HG03575 (cell line): ENCODE measurements around the gene TSPEAR.
"Not testable (repeated sequence)": the region's sequence is repeated elsewhere in the genome, so short reads cannot be mapped to it uniquely, and the experiment has no call there.

ENCODE experiments used
- ATAC-seq: cut with Tn5 transposase; IDR thresholded peaks from one replicate; pipeline ENCODE4 v1.9.1; 2021; ENCODE audit not compliant: unreplicated experiment, insufficient number of reproducible peaks, low FRiP score; ENCODE audit errors: extremely low read depth

The TSPEAR gene

DNA sequence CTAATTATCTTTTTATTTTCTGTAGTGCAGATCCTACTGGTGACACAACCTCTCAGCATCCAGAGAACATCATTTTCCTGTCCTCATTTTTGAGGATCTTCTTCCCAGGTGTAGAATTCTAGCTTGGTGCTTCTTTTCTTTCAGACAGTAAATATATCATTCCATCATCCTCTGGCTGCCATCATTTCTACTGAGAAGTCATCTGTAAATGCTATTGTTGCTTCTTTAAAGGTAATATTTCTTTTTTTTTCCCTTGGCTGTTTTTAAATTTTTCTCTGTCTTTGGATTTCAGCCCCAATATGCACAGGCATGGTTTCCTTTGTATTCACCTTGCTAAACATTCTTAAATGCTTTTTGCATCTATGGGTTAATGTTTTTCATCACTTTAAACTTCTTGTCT lies 87.8 kb downstream of the TSPEAR start:
- no peak for ATAC-seq

DNA sequence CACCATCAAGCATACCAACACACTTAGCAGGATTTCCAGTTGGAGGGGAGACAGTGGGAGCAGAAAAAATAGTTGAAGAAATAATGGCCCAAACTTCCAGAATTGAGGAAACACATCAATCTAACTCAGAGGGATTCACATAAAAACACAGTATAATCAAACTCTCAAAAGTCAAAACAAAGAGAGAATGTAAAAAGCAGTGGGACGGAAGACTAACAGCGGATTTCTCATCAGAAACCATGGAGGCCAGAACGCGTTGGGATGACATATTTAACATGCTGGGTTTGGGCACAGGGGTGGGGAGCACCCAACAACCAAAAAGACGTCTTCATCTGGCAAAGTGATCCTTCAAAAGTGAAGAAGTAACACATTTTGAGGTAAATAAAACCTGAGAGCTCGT lies 91.5 kb downstream of the TSPEAR start:
- ATAC-seq, result no peak

DNA sequence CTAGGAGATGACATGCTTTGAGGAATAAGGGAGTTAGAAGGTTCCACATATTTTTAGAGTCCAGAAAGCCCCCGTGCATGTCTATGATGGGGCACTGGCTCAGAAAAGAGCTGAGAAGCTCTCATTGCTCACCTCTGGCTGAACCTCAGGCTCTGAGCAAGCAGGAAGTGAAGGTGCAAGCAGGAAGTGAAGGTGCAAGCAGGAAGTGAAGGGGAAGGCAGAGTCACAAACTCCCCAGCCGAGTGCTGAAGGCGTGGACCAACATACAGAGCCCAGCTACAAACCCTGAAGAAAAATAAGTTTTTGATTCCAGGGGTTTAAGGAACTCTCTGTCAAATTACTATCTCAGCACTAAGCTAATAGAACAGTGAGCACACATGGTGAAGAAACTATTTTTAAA lies 92.5 kb downstream of the TSPEAR start:
- ATAC-seq, result no peak

DNA sequence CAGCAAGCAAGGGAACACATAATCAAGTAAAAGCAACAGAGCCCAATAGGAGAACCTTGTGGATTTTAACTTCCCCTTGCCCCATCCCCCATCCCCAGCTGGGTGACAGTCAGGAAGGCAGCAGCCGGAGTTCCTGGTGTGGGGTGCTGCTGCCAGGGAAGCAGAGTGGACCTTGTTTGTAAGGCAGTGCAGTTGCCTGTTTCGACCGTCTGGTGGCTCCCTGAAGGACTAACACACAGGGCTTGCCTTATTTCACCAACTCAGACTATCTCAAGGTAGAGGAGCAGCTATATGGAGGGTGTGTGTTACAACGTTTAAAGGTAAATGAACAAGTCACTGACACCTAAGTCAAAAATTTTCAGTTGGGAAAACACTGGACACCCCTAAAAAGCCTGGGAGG lies 92.9 kb downstream of the TSPEAR start:
- no peak for ATAC-seq

DNA sequence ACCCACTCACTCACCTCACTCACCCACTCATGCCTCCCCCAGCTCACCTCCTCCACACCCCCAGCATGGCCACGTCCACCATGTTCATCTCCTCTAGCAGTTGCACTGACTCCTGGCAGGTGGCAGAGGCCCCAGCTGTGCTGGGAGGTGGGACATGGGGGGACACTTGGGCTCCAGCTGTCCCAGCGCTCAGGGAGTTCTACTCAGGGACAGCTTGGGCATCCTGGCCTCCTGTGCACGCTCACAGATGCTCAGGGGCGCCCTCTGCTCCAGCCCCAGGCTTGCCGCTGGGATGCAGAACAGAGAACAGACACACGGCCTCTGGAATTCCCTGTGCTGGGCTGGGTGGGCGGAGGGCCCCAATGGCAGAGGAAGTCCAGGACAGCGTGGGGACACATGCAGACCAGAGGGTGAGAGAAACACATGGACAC lies 94.3 kb downstream of the TSPEAR start:
- ATAC-seq, result no peak

DNA sequence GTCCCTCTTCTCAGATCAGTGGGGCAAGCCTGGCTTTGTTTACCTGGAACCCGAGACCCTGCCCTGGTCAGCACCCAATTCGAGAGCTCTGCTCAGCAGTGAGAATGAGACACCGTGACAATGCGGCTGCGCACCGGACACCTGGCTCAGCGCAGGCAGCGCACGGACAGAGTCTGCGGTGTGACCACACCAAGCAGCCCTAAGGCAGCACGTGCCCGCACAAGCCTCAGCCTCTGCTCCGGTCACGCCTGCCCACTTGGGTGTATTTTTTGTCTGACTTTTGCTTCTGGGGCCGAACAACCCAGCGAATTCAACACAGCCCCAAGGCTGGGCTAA lies 94.8 kb downstream of the TSPEAR start:
- no peak for ATAC-seq

DNA sequence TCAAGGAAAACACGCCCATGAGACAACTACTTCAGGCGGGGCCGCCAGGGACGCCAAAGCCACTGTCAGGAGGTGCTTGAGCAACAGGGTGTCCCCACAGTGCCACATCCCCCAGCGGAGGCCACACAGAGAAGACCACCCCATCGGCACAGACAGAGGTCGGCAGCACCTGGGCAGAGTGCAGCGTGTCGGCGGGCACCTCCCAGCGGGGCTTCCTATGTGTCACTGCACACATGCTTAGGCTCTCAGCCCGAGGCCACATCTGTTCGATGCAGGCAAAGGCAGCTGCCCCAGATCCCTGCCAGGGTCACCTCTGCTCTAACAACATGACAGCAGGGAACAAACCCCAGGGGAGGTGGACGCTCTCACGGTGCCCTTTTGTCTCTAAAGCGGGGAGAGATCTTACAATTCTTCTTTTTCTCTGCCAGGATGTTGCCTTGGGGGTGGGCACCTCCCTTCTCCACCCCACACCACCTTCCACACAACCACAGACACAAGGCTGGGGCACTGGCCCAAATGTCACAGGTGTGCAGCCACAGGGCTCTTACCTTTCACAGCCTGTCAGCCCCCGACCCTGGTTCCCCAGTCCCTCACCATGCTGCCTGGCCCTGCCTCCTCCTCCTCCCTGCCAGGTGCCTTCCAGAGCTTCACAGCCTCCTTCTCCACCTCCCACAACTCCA lies 95.3 kb downstream of the TSPEAR start:
- no peak for ATAC-seq

DNA sequence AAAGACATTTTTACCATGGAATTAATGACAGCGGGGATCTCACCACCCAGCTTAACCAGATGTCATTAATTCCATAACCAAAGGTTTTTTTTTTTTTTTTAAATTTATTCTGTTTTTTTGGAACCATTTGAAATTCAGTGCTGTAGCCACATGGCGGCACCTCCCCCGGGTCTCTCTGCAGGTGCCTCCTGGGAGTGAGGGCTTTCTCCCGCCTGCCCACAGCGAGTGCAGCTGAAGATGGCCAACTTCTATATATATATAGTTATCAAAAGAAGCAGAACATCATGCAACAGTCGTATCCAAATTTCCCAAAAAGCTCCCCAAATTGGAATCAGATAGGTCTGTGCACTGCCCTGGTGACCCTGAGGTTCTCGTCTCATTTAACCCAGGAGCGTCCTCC lies 95.9 kb downstream of the TSPEAR start:
- no peak for ATAC-seq

DNA sequence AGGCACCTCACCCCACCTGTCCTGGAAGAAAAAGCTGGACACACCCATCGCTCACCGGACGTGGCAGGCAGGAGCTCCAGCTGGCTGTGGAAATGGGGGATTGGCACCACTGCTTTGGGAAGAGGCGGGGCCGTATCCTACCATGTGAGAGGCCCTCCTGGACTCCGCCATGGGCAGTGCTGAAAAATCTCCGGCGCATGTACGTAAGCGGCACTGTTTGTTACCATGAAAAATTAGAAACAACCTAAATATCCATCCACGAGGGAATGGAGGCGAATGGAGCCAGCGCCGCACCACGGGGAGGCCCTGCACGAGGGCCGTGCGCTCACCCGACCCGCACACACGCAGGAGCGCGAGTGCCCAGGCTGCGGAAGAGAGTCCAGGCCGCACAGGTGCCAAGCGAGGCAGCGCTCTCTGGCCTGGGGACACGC lies 96.4 kb downstream of the TSPEAR start:
- no peak for ATAC-seq

DNA sequence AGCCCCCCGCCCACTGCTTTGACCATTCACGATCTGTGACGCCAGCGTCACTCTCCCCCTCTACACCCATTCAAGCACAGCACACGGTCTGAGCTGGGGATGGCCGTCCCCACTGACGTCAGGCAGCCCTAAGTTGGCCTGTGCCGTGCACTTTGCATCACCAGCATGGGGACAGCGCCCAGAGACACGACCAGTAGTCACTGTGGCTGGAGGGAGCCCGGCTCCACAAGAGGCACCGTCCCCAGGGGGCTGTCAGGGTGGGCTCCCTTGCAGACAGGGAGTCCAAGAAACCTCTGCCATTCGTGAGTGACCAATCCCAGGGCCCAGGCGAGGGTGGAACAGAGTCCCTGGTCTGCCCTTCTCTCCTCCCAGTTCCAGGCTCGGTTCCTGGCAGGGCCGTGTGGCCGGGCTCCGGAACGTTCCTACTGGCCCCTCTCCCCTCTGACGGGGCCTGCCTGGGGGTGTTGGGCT lies 97.2 kb downstream of the TSPEAR start:
- ATAC-seq, result no peak

DNA sequence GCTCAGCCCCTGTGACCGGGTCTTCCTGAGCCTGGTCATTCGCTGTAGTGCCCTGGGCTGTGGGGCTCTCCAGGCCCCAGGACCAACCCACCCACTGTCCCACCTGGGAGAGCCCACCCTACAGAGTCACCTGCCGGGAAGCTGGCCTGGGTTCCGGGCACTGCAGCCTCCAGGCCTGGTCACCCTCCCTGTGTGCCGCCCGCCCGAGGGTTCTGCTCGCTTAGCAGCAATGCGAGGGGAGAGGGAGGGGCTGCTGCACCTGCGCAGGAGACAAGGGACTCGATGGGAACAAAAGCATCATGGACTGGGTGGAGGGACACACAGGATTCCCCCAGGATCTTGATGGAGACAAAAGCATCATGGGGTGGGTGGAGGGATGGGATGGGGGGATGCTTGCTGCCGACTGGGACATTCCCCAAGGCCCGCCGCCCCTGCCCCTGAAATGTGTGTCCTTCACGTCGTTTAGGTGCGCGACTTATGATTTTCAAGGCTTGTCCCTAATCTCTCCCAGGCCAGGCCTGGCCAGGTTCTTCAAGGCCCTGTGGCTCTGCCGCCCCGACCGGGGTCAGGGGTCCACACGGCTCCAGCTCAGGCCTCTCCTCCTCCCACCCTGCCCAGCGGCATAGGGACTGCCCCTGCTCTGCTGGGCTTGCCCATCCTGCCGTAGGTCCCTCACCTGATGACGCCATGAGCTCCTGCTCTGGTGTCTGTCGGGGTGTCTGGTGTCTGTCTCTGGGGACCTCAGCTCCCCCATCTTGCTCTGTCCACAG lies 97.8 kb downstream of the TSPEAR start:
- no peak for ATAC-seq

DNA sequence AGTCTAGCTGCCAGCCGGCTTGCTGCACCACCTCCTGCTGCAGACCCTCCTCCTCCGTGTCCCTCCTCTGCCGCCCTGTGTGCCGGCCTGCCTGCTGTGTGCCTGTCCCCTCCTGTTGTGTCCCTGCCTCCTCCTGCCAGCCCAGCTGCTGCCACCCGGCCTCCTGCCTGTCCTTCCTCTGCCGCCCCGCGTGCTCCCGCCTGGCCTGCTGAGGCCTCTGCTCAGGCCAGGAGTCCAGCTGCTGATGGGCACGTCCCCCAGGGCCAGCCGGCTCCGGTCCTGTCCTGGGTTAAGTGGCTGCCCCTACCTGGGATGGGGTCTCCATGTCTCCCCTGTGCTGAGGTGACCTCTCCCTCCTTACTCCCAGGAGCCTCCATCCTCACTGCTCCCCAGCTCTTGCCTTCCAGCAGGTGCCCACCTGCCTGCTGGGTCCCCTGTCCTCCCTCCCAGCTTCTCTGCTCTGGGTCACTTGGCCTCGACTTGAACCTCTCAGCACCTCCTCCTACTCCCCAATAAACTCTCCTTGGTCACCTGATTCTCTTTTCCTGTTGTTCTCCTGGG lies 98.6 kb downstream of the TSPEAR start:
- no peak for ATAC-seq

DNA sequence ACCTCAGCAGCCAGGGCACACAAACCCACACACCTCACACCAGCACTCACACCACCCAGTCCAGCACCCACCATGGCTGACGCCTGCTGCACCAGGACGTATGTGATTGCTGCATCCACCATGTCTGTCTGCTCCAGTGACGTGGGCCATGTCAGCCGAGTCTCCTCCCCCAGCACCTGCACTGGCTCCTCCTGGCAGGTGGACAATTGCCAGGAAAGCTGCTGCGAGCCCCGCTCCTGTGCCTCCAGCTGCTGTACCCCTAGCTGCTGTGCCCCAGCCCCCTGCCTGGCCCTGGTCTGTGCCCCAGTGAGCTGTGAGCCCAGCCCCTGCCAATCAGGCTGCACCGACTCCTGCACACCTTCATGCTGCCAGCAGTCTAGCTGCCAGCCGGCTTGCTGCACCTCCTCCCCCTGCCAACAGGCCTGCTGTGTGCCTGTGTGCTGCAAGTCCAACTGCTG lies 99.3 kb downstream of the TSPEAR start, which contains the start of gene KRTAP10-8:
Gene KRTAP10-8, plus strand, starts transcription at position 51 of the 458 bp plus-strand sequence. Its CDS starts 22 bp downstream, at position 73.
- ATAC-seq, result no peak

DNA sequence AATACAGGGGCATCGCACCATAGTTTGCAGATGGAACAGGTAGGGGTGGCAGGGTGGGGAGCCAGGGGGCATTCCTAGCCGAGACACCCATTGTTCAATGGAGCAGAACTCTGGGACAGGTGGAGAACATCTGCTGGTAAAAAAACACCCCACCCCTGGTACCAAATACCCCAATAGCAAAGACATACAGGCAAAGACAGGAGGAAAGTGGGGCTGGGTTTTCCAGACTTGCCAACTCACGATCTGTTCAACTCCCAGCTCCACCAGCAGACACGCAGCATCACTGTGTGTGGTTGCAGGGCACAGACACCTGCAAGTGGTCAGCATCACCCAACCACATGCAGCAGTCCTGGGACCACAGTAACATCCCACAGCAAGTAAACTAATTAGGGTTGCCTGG lies 99.8 kb downstream of the TSPEAR start:
- no peak for ATAC-seq

DNA sequence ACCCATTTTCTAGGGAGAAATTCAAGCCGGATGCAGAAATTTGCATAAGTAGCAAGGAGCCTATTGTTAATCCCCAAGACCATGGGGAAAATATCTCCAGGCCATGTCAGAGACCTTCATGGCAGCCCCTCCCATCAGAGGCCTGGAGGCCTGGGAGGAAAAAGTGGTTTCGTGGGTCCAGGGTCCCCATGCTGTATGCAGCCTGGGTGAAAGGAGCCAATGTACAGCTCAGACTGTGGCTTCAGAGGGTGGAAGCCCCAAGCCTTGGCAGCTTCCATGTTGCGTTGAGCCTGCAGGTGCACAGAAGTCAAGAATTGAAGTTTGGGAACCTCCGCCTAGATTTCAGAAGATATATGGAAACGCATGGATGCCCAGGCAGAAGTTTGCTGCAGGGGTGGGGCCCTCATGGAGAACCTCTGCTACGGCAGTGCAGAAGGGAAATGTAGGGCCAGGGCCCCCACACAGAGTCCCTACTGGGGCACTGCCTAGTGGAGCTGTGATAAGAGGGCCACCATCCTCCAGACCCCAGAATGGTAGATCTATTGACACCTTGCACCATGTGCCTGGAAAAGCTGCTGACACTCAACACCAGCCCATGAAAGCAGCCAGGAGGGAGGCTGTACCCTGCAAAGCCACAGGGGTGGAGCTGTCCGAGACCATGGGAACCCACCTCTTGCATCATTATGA lies 101.1 kb downstream of the TSPEAR start:
- ATAC-seq, result not testable (repeated sequence)

DNA sequence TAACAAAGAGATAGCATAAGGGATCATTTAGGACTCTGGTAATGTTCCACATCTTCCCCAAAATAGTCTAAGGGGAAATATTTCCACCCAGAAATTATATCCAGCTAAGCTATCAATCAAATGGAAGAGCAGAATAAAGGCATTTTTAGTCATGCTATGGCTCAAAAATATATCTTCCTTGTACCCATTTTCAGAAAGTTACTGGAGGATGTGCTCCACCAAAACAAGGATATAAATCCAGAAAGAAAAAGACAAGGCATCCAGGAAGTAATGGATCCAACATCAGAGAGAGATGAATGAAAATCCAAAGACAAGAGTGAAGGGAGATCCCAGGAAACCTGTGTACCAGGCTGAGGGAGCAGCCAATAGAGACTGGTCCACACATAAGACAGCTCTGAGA lies 102.2 kb downstream of the TSPEAR start:
- ATAC-seq, result no peak

DNA sequence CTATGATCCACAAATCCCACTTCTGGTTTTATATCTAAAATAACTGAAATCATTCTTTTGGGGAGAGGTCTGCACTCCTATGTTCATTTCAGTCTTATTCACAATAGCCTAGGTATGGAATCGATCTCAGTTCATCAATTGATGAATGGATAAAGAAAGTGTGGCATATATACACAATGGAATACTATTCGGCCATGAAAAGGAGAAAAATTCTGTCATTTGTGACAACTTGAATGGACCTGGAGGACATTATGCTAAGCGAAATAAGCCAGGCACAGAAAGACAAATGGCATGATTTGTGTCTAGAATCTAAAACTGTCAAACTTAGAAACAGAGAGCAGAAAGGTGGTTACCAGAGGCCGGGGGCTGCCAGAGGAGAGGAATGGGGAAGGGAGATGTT lies 104.9 kb downstream of the TSPEAR start:
- ATAC-seq, result no peak

DNA sequence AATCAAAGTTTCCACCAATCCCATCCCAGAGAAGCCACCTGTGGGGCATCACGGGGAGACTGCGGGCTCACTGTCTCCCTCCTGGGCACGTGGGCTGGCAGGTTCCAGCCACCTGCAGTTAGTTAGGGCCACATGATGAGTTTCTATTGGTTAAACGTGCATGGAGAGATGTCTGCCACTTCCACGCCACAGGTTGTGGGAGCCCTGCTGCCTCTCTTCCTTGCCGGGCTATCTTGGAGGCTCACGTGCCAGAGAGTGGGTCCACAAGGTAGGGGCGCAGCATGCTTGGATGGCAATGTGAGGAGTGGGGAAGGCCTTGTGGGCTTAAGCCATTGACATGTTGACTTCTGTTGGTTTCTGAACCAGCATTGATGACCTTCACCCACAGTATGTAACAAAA lies 107.5 kb downstream of the TSPEAR start:
- no peak for ATAC-seq

DNA sequence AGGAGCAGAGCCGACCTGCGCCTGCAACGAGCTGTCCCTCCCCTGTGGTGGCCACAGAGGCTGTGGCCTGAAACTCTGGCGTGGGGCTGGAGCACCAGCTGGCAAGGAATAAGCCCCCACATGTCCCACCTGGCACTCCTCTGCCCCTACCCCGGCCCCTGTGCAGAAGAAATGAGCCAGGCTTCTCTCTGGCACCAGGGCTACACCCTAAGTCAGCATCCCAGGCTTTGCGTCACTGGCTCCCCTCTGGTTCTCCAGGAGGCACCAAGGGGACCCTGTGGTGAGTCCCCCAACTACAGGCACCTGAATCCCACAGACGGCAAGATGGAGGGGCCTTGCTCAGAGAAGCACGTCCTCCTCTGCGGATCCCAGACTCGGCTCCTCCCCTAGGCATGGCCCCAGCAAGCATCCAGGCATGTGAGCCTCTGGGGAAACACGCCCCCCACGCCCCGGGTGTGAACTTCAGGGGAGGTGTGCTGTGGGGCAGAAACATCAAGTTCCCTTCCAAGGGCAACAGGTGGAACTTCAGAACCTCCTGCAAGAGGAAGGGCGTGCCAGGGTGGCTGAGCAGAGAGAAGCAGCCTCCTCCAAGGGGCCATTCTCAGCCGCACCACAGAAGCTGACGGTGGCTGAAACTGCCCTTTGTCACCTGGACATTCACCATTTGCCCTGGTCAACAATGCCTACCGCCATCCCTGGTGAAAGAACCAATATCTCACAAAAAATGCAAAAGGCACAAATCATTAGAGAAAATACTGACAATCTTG lies 108.1 kb downstream of the TSPEAR start:
- ATAC-seq, result no peak
